ENCODE data around the gene ADK.

The ADK gene

DNA sequence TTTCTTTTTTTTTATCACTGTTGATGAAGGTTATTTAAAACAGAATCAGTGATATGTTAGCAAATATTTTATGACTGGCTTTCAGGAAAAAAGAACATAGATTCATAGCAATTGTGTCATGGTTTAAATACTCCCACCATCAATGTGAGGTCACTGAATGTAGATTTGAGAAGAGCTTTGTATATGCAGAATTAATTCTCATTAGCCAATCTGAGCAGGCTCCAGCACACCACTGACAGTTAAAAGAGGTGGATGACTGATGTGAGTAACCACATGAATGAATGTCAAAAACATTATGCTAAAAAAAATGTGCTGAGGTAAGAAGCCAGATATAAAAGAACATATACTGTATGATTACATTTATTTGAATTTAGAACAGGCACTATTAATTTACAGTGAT lies 500.5 kb downstream of the ADK start:
- no peak overlapping the region for H3K4me3 ChIP-seq (ENCODE audit: low read length)
- TF ChIP-seq, protein P1, sequence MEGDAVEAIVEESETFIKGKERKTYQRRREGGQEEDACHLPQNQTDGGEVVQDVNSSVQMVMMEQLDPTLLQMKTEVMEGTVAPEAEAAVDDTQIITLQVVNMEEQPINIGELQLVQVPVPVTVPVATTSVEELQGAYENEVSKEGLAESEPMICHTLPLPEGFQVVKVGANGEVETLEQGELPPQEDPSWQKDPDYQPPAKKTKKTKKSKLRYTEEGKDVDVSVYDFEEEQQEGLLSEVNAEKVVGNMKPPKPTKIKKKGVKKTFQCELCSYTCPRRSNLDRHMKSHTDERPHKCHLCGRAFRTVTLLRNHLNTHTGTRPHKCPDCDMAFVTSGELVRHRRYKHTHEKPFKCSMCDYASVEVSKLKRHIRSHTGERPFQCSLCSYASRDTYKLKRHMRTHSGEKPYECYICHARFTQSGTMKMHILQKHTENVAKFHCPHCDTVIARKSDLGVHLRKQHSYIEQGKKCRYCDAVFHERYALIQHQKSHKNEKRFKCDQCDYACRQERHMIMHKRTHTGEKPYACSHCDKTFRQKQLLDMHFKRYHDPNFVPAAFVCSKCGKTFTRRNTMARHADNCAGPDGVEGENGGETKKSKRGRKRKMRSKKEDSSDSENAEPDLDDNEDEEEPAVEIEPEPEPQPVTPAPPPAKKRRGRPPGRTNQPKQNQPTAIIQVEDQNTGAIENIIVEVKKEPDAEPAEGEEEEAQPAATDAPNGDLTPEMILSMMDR (conservative IDR thresholded peaks at IDR 0.05; ENCODE audit: low read length) = no peak
- no peak for DNase-seq (ENCODE audit: low read depth)

DNA sequence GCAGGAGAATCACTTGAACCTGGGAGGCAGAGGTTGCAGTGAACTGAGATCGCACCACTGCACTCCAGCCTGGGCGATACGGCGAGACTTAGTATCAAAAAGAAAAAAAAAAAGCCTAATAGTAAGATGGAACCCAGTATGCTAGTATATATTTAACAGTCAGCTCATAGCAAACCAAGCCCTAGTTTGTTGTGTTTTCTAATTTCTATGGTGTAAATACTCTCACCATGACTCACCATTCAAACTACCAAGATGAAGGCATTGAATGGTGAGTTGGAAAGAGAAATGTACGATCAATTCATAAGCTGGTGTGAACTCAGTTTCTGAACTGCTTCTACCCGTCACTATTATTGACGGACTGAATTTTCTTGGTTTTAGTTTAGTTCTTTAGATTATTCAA lies 501.6 kb downstream of the ADK start:
- TF ChIP-seq, protein P1 (conservative IDR thresholded peaks at IDR 0.05; ENCODE audit: low read length) = no peak
- no peak for DNase-seq (ENCODE audit: low read depth)
- H3K4me3 ChIP-seq (ENCODE audit: low read length) = no peak overlapping the region

DNA sequence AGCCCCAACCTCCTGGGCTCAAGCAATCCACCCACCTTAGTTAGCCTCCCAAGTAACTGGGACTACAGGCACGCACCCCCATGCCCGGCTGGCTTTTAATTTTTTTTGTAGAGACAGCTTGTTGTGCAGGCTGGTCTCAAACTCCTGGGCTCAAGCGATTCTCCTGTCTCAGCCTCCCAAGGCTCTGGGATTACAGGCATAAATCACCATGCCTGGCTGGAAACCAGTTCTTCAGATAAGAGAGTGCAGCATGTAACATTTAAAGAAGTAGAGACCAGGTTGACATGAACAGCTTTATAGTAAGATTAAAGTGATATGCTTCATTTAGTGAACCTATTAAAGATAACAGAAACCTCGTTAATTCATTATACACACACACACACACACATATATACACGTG lies 507.5 kb downstream of the ADK start:
- TF ChIP-seq, protein P1 (conservative IDR thresholded peaks at IDR 0.05; ENCODE audit: low read length) = no peak
- H3K4me3 ChIP-seq (ENCODE audit: low read length) = no peak overlapping the region
- DNase-seq (ENCODE audit: low read depth) = no peak

DNA sequence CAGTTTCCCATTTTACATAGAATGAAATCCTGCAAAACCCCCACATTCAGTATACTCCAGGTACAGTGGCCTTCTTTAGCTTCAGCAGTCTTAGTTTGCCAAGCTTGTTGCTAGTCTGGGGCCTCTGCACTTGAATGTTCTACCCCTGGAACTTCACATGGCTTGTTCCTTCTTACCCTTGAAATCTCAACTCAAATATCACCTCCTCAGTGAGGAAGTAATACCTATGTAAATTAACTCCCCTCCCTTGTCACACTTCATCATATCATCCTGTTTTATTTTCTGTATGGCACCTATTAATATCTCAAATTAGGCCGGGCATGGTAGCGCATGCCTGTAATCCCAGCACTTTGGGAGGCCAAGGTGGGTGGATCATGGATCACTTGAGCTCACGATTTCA lies 511.6 kb downstream of the ADK start:
- H3K4me3 ChIP-seq (ENCODE audit: low read length) = no peak overlapping the region
- no peak for DNase-seq (ENCODE audit: low read depth)
- TF ChIP-seq, protein P1 (conservative IDR thresholded peaks at IDR 0.05; ENCODE audit: low read length) = no peak

DNA sequence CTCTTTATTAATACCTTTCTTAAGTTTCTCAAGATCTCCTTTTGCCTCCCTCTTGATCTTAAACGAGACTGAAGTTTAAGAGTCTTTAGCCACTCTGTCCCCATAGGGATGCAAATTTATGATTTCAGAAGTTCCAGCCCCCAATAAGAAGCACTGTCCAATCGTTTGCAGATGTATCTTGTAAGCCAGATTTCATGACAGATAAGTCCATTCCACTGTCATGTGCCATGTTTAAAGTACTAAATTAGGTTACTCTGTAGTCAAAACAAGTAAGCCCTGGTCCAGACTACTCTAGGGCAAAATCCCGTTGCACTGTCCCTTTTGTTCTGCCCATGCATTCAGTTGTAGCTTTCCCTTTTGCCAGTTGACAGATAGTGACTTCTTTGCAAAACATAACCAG lies 518.2 kb downstream of the ADK start:
- peak; percentile 60 for DNase-seq (ENCODE audit: low read depth)
- TF ChIP-seq, protein P1 (conservative IDR thresholded peaks at IDR 0.05; ENCODE audit: low read length) = no peak
- H3K4me3 ChIP-seq (ENCODE audit: low read length) = no peak overlapping the region

DNA sequence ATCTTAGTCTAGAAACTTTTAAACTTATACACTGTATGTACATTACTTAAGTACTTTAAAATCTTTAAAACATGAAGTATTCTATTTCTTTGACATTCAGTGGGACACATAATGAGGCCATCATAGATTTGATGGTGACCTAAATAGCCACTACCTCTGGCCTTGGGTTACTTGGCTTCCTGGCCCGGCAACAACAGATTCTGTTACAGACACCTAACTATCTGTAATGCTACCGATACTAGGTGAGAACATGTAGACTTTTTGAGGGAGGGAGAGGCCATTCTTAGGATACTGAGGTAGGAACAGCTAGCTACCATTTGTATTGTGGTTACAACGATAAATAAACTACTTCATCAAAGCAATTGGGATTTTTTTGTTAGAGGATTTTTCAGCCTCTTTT lies 520.7 kb downstream of the ADK start:
- no peak for DNase-seq (ENCODE audit: low read depth)
- H3K4me3 ChIP-seq (ENCODE audit: low read length) = no peak overlapping the region
- TF ChIP-seq, protein P1 (conservative IDR thresholded peaks at IDR 0.05; ENCODE audit: low read length) = no peak

DNA sequence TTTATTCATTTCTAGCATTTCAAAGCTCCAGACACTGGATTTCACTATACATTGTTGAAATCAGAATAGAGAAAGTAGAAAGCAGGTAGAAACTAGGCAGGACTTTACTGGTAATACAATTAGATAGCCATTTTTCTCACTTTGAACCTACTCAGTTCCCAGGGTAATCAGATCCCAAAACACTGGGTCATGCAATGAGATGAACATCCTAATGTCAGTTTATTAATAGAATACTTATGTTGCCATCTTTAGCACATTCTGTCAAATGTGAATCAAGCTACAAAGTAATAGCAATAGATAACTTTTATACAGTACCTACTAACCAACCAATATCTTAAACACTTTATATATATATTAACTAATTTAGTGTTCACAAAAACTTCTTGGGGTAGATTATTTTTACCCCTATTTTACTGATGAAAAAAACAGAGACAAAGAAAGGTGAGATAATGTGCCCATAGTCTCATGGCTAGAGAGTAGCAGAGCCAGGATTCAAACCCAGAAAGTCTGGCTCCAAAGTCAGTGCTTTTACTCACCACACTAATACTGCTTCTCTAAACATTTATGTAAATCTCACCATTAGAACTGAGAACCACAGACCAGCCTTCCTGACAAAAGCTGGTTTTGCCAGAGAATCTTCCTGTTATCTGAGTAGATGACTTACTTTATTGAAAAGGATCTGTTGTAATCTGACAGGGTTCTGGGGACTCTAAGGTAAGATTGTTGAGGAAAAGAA lies 521.6 kb downstream of the ADK start:
- no peak overlapping the region for H3K4me3 ChIP-seq (ENCODE audit: low read length)
- DNase-seq (ENCODE audit: low read depth) = no peak
- TF ChIP-seq, protein P1 (conservative IDR thresholded peaks at IDR 0.05; ENCODE audit: low read length) = no peak

Measured in AG10803 (cell line).